Osteocyte (in vitro differentiated cells): ENCODE measurements around the gene CCDC116. TPM values are rescaled to one million over a fixed set of nuclear protein-coding genes. Genes with fewer than 3 reads are reported as not detected.
A peak's percentile ranks its signal among the peaks of the same experiment; 100 is the strongest.

Experiments used
- DNase-seq: peaks from one replicate; pipeline ENCODE4 v3.0.0; 2021; ENCODE audit warnings: mixed read lengths; ENCODE audit not compliant: unreplicated experiment; ENCODE audit errors: extremely low spot score
- H3K27ac Mint-ChIP-seq: one replicate; pipeline ENCODE4 v1.8.0; 2021; ENCODE audit warnings: mild to moderate bottlenecking, mixed read lengths; ENCODE audit not compliant: unreplicated experiment
- H3K27me3 Mint-ChIP-seq: one replicate; pipeline ENCODE4 v1.8.0; 2021; ENCODE audit warnings: mixed read lengths; ENCODE audit not compliant: unreplicated experiment
- H3K36me3 Mint-ChIP-seq: one replicate; pipeline ENCODE4 v1.8.0; 2021; ENCODE audit warnings: mixed read lengths; ENCODE audit not compliant: unreplicated experiment
- H3K4me1 Mint-ChIP-seq: one replicate; pipeline ENCODE4 v1.8.0; 2021; ENCODE audit warnings: mixed read lengths; ENCODE audit not compliant: unreplicated experiment
- H3K4me3 Mint-ChIP-seq: one replicate; pipeline ENCODE4 v1.8.0; 2021; ENCODE audit warnings: mild to moderate bottlenecking, moderate library complexity, mixed read lengths; ENCODE audit not compliant: unreplicated experiment
- H3K9me3 Mint-ChIP-seq: one replicate; pipeline ENCODE4 v1.8.0; 2021; ENCODE audit warnings: mixed read lengths; ENCODE audit not compliant: unreplicated experiment
- total RNA-seq: library from RNA; stranded (reverse); gene quantifications from 2 replicates; pipeline ENCODE4 v1.2.1, GENCODE V29; 2021
- TF ChIP-seq, protein P1 (sequence below): fragments of 200-600 bp; sonication (generic); IDR thresholded peaks from 2 replicates; pipeline ENCODE4 v1.5.0; 2021; ENCODE audit warnings: antibody characterized with exemption, mild to moderate bottlenecking, moderate library complexity

CCDC116 gene
- total RNA-seq, 1 donor from 2014 or later = 0.59 TPM

- peak; percentile 98 for DNase-seq
- Mint-ChIP-seq H3K4me3 (peak within 1 kb of the TSS; percentile 86), H3K27me3 (no peaks in the 10 kb centered on the region), H3K9me3 (no peaks in the 10 kb centered on the region), H3K4me1 (peaks cover 16% of the 10 kb centered on the region), H3K27ac (peak within 1 kb of the TSS; percentile 81), H3K36me3 (peaks cover 5% of the 10 kb centered on the region)
- TF ChIP-seq, protein P1, sequence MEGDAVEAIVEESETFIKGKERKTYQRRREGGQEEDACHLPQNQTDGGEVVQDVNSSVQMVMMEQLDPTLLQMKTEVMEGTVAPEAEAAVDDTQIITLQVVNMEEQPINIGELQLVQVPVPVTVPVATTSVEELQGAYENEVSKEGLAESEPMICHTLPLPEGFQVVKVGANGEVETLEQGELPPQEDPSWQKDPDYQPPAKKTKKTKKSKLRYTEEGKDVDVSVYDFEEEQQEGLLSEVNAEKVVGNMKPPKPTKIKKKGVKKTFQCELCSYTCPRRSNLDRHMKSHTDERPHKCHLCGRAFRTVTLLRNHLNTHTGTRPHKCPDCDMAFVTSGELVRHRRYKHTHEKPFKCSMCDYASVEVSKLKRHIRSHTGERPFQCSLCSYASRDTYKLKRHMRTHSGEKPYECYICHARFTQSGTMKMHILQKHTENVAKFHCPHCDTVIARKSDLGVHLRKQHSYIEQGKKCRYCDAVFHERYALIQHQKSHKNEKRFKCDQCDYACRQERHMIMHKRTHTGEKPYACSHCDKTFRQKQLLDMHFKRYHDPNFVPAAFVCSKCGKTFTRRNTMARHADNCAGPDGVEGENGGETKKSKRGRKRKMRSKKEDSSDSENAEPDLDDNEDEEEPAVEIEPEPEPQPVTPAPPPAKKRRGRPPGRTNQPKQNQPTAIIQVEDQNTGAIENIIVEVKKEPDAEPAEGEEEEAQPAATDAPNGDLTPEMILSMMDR = peak; percentile 59
Observed at GRCh38 chr22:21629255-21630149, 3.1 kb upstream of the CCDC116 start, which contains the start of gene YDJC. TSS of gene YDJC (minus strand) at chr22:21630022. CDS start at chr22:21630014, 8 bp downstream.

DNA sequence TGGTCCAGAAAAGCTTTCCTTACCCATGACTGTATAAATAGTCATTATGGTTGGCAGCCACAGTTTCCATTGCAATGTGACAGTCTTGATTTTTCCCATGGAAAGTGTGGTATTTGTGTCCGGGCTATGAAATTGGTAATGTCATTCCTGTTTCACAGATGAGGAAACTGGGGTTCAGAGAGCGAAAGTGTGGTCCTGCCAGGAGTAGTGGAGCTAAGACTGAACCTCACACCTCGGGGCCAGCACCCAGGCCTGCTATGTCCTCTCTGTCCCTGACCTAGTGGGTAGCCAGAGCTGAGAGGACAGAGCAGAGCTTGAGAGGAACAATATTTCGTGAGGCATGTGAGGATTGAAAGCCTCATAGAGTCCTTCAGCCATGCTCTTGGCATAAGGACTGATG lies 1.5 kb upstream of the CCDC116 start:
- H3K4me1 Mint-ChIP-seq = peaks cover 11% of the 10 kb centered on the region

GRCh38 chr22:21632931-21633330 lies 371 bp downstream of the CCDC116 start:
- H3K27ac Mint-ChIP-seq = no peak overlapping the region
- TF ChIP-seq, protein P1 = no peak
- no peak for DNase-seq
- H3K9me3 Mint-ChIP-seq = no peaks in the 10 kb centered on the region
- no peaks in the 10 kb centered on the region for H3K27me3 Mint-ChIP-seq
- no peak overlapping the region for H3K4me3 Mint-ChIP-seq
- peaks cover 7% of the 10 kb centered on the region for H3K4me1 Mint-ChIP-seq
- peaks cover 4% of the 10 kb centered on the region for H3K36me3 Mint-ChIP-seq

More for the DNA sequence above, 1.5 kb upstream of the CCDC116 start:
- Mint-ChIP-seq H3K36me3 (peaks cover 5% of the 10 kb centered on the region), H3K4me3 (no peak overlapping the region), H3K27ac (no peak overlapping the region), H3K9me3 (no peaks in the 10 kb centered on the region), H3K27me3 (no peaks in the 10 kb centered on the region)
- no peak for DNase-seq
- TF ChIP-seq, protein P1 = no peak

- Mint-ChIP-seq H3K4me1 (peaks cover 2% of the 10 kb centered on the region), H3K27me3 (no peaks in the 10 kb centered on the region), H3K4me3 (no peak overlapping the region), H3K36me3 (no peaks in the 10 kb centered on the region), H3K27ac (no peak overlapping the region), H3K9me3 (no peaks in the 10 kb centered on the region)
- DNase-seq = no peak
- TF ChIP-seq, protein P1 = no peak
Observed at GRCh38 chr22:21633481-21633880, 921 bp downstream of the CCDC116 start.

DNA sequence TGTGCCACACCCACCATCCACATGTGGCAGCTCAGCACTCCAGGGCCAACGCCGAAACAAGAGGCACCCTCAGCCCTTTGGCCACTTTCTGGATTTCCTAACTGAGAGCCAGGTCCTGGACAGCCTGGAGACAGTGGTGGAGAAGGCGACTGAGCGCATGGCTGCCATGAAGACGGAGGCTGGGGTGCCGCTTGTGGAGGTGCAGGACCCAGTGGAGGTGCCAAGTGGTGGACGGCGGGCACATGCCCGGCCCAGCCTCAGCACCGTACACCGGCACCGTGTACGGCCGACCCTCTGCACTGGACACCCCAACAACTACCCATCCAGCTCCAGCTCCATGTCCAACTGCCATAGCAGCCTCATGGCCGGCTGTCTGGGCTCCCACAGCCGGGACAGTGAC lies 1.5 kb downstream of the CCDC116 start:
- Mint-ChIP-seq H3K27me3 (no peaks in the 10 kb centered on the region), H3K4me1 (peaks cover 2% of the 10 kb centered on the region)
- DNase-seq = no peak

More for the DNA sequence above, 1.5 kb downstream of the CCDC116 start:
- Mint-ChIP-seq H3K4me3 (no peak overlapping the region), H3K36me3 (no peaks in the 10 kb centered on the region), H3K27ac (no peak overlapping the region), H3K9me3 (no peaks in the 10 kb centered on the region)
- TF ChIP-seq, protein P1 = no peak
